ENCODE data around the gene SH2D2A. TPM values are rescaled to one million over a fixed set of nuclear protein-coding genes. Genes with fewer than 3 reads are reported as not detected.

SH2D2A gene
- total RNA-seq, 2 experiments from 2014 or later = 280 to 294 TPM

Other genes starting within 250 kb of the SH2D2A start
- gene IQGAP3, start 244.3 kb downstream of the SH2D2A start, total RNA-seq = 10 to 100 TPM; 16.9 to 19.3 TPM
- under 1 TPM; 0.51 to 0.90 TPM for gene TTC24, start 237.1 kb downstream of the SH2D2A start, total RNA-seq
- 10 to 100 TPM; 73.6 to 76.7 TPM for gene NAXE, start 225.1 kb downstream of the SH2D2A start, total RNA-seq
- gene GPATCH4, start 215.4 kb downstream of the SH2D2A start, total RNA-seq = 10 to 100 TPM; 40.2 to 43.2 TPM
- gene HAPLN2, start 197.4 kb downstream of the SH2D2A start, total RNA-seq = under 1 TPM; 0.21 to 0.34 TPM
- not detected for gene BCAN, start 174.7 kb downstream of the SH2D2A start, total RNA-seq
- under 1 TPM in 1 of 2 experiments, not detected in 1; 0.07 TPM for gene NES, start 139.4 kb downstream of the SH2D2A start, total RNA-seq
- gene CRABP2, start 111.3 kb downstream of the SH2D2A start, total RNA-seq = 1 to 10 TPM; 1.1 to 2.3 TPM
- gene METTL25B, start 88.4 kb downstream of the SH2D2A start, total RNA-seq = 10 to 100 TPM; 43.0 to 46.3 TPM
- 10 to 100 TPM; 35.6 to 36.8 TPM for gene ISG20L2, start 88.1 kb downstream of the SH2D2A start, total RNA-seq
- 100 to 1,000 TPM; 105 to 106 TPM for gene MRPL24, start 75.8 kb downstream of the SH2D2A start, total RNA-seq
- gene HDGF, start 65.2 kb downstream of the SH2D2A start, total RNA-seq = 100 to 1,000 TPM; 357 to 365 TPM
- 10 to 100 TPM; 58.6 to 67.2 TPM for gene PRCC, start 49.3 kb downstream of the SH2D2A start, total RNA-seq
- gene INSRR, start 42.3 kb upstream of the SH2D2A start, total RNA-seq = under 1 TPM; 0.05 to 0.14 TPM
- 1 to 10 TPM; 6.4 to 6.7 TPM for gene NTRK1, start 44.0 kb upstream of the SH2D2A start, total RNA-seq
- gene PEAR1, start 76.9 kb upstream of the SH2D2A start, total RNA-seq = not detected
- not detected for gene LRRC71, start 103.8 kb upstream of the SH2D2A start, total RNA-seq
- 1 to 10 TPM; 1.3 to 1.8 TPM for gene ARHGEF11, start 228.9 kb upstream of the SH2D2A start, total RNA-seq

Data from activated CD4-positive, alpha-beta memory T cell treated with anti-CD3 and anti-CD28 coated beads for 36 hours (primary cell).